CD14-positive monocyte (primary cell): ENCODE measurements around the gene LRIT1. TPM values are rescaled to one million over a fixed set of nuclear protein-coding genes. Genes with fewer than 3 reads are reported as not detected.
A peak's percentile ranks its signal among the peaks of the same experiment; 100 is the strongest.

Experiments
- DNase-seq, 3 donors: peaks; one replicate each; pipeline ENCODE4 v3.0.0-alpha.2; 2011 to 2022
- H2AFZ ChIP-seq: 2 replicates; pipeline ENCODE4 v1.6.0; 2012; ENCODE audit warnings: mild to moderate bottlenecking, low read depth, low read length, inconsistent platforms; ENCODE audit not compliant: insufficient read depth, poor library complexity, severe bottlenecking
- H3K27ac ChIP-seq, 2 donors: 1 replicate in 1 of 2; 2 replicates in 1 of 2; pipeline ENCODE4 v1.5.1; 2012 to 2013; ENCODE audit warnings: low read length in 2 of 2, control low read depth in 1 of 2, inconsistent platforms in 1 of 2, low read depth in 1 of 2, mild to moderate bottlenecking in 1 of 2
- H3K27me3 ChIP-seq, 2 donors: one replicate each; pipeline versions ENCODE4 v1.6.0 to v1.6.1; 2011 to 2013; ENCODE audit warnings: low read length in 2 of 2; ENCODE audit not compliant: control insufficient read depth in 2 of 2, insufficient read depth in 2 of 2
- H3K36me3 ChIP-seq, 2 donors: replicated peaks in 1 of 2; 1 replicate in 1 of 2; 2 replicates in 1 of 2; pipeline versions ENCODE4 v1.5.1 to v1.6.1; 2012 to 2013; ENCODE audit warnings: low read length in 2 of 2, control low read depth in 1 of 2, inconsistent platforms in 1 of 2, mild to moderate bottlenecking in 1 of 2; ENCODE audit not compliant: insufficient read depth in 2 of 2, control insufficient read depth in 1 of 2
- H3K4me1 ChIP-seq, 2 donors: 1 replicate in 1 of 2; 2 replicates in 1 of 2; pipeline versions ENCODE4 v1.5.1 to v1.6.1; 2012 to 2013; ENCODE audit warnings: low read length in 2 of 2, control low read depth in 1 of 2, inconsistent platforms in 1 of 2, mild to moderate bottlenecking in 1 of 2, moderate library complexity in 1 of 2; ENCODE audit not compliant: insufficient read depth in 2 of 2, control insufficient read depth in 1 of 2
- H3K4me2 ChIP-seq: replicated peaks from 2 replicates; pipeline ENCODE3; 2012; ENCODE audit warnings: low read length, moderate library complexity, mild to moderate bottlenecking; ENCODE audit not compliant: poor library complexity, severe bottlenecking; ENCODE audit errors: extremely low read depth
- H3K4me3 ChIP-seq, 3 experiments: fragments of 200-600 bp in 1 of 3; sonication (generic) in 1 of 3; replicated peaks in 1 of 3; 1 replicate in 2 of 3; 2 replicates in 1 of 3; pipeline ENCODE4 v1.5.1; 2011 to 2013; ENCODE audit warnings: low read length in 3 of 3, mild to moderate bottlenecking in 3 of 3, control low read depth in 2 of 3, low read depth in 2 of 3, inconsistent platforms in 1 of 3, moderate library complexity in 1 of 3
- H3K79me2 ChIP-seq: 2 replicates; pipeline ENCODE4 v1.6.0; 2012; ENCODE audit warnings: mild to moderate bottlenecking, control low read depth, inconsistent platforms, low read length, moderate library complexity; ENCODE audit not compliant: insufficient read depth
- H3K9ac ChIP-seq: 2 replicates; pipeline ENCODE4 v1.6.0; 2017; ENCODE audit warnings: low read length, mild to moderate bottlenecking; ENCODE audit not compliant: insufficient read depth, poor library complexity, severe bottlenecking
- H3K9me3 ChIP-seq, 2 donors: replicated peaks in 1 of 2; 1 replicate in 1 of 2; 2 replicates in 1 of 2; pipeline versions ENCODE4 v1.5.1 to v1.6.1; 2012 to 2013; ENCODE audit warnings: low read length in 2 of 2, control low read depth in 1 of 2; ENCODE audit not compliant: control insufficient read depth in 1 of 2, insufficient read depth in 1 of 2
- H4K20me1 ChIP-seq: 2 replicates; pipeline ENCODE4 v1.6.0; 2012; ENCODE audit warnings: mild to moderate bottlenecking, low read length, control low read depth, moderate library complexity; ENCODE audit not compliant: insufficient read depth
- H3K27ac Mint-ChIP-seq, 7 donors: one replicate each; pipeline ENCODE4 v1.8.0; 2020; ENCODE audit warnings: mild to moderate bottlenecking in 7 of 7, mixed read lengths in 7 of 7, moderate library complexity in 6 of 7, inconsistent platforms in 2 of 7
- H3K27me3 Mint-ChIP-seq, 3 donors: one replicate each; pipeline ENCODE4 v1.8.0; 2021 to 2022; ENCODE audit warnings: low read depth in 3 of 3, mild to moderate bottlenecking in 3 of 3, mixed read lengths in 3 of 3, moderate library complexity in 3 of 3, inconsistent platforms in 1 of 3
- H3K36me3 Mint-ChIP-seq, 2 donors: one replicate each; pipeline ENCODE4 v1.8.0; 2020; ENCODE audit warnings: mixed read lengths in 2 of 2, inconsistent platforms in 1 of 2, mild to moderate bottlenecking in 1 of 2
- H3K4me1 Mint-ChIP-seq: one replicate; pipeline ENCODE4 v1.8.0; 2020; ENCODE audit warnings: mild to moderate bottlenecking, mixed read lengths
- H3K4me3 Mint-ChIP-seq, 2 donors: one replicate each; pipeline ENCODE4 v1.8.0; 2020; ENCODE audit warnings: mild to moderate bottlenecking in 2 of 2, mixed read lengths in 2 of 2, moderate library complexity in 1 of 2
- H3K9me3 Mint-ChIP-seq, 7 donors: one replicate each; pipeline ENCODE4 v1.8.0; 2020 to 2022; ENCODE audit warnings: mixed read lengths in 7 of 7, mild to moderate bottlenecking in 6 of 7, moderate library complexity in 6 of 7, inconsistent platforms in 2 of 7
- CTCF ChIP-seq: fragments of 200-600 bp; IDR thresholded peaks from one replicate; pipeline ENCODE4 v1.8.0; 2022; ENCODE audit warnings: antibody characterized with exemption, mild to moderate bottlenecking
- WGBS: methylation state at CpG from one replicate; pipeline ENCODE4 v1.1.5; 2013; ENCODE audit warnings: missing lambda C conversion rate; ENCODE audit not compliant: insufficient coverage; 5-methylcytosine and 5-hydroxymethylcytosine counted together
- intact Hi-C, 2 donors: fragments of 100-400 bp; cut with micrococcal nuclease; formaldehyde crosslinking; loops; one replicate each; pipeline versions ENCODE4 v1.15.0 to v1.15.1; 2023
- polyA plus RNA-seq, 3 donors: library from polyadenylated mRNA; depleted of rRNA in 1 of 3; unstranded in 2 of 3; stranded (reverse) in 1 of 3; fragments of 300-500 nt in 2 of 3; fragments of >200 nt in 1 of 3; fragmentation: Illumina TruSeq in 2 of 3; gene quantifications; 1 replicate in 2 of 3; 2 replicates in 1 of 3; pipeline ENCODE4 v1.2.3, GENCODE V29; 2012 to 2021

Gene LRIT1
- polyA plus RNA-seq, 3 donors: not detected

- H3K27ac ChIP-seq: no peak overlapping the region
- H3K9me3 ChIP-seq: peaks cover 0 to 13% of the 10 kb centered on the region in 2 donors
- Mint-ChIP-seq H3K4me3 (peak overlapping the region in 1 of 2 donors; percentile 67), H3K4me1 (no peaks in the 10 kb centered on the region), H3K9me3 (peaks cover 0 to 1% (median 0%) of the 10 kb centered on the region in 7 donors), H3K27me3 (peaks cover 37 to 59% (median 42%) of the 10 kb centered on the region in 3 donors), H3K36me3 (no peaks in the 10 kb centered on the region), H3K27ac (no peak overlapping the region)
- peak overlapping the region; percentile 32 for H3K9ac ChIP-seq
- no peaks in the 10 kb centered on the region for H3K4me1 ChIP-seq
- no peak overlapping the region for H3K4me3 ChIP-seq
- H3K4me2 ChIP-seq: peak overlapping the region; percentile 42
- WGBS: 19% methylated on average over 42 of the region's 43 CpGs
- TF ChIP-seq CTCF: no peak
- peaks cover 33 to 50% of the 10 kb centered on the region in 2 donors for H3K27me3 ChIP-seq
- H2AFZ ChIP-seq: no peak overlapping the region
- no peaks in the 10 kb centered on the region for H3K79me2 ChIP-seq
- intact Hi-C loops: loop anchor here in 1 of 2 donors (5.0 kb wide), 1 partner anchor 43 kb away; no protein-coding TSS in a partner anchor
- no peaks in the 10 kb centered on the region for H4K20me1 ChIP-seq
- no peaks in the 10 kb centered on the region for H3K36me3 ChIP-seq
- no peak for DNase-seq
Measured at GRCh38 chr10:84195044-84195830, 46.1 kb downstream of the LRIT1 start.

- under 1% methylated on average over 61 of the region's 61 CpGs for WGBS
- intact Hi-C loops: loop anchor here in 1 of 2 donors (5.0 kb wide), 1 partner anchor 42 kb away; no protein-coding TSS in a partner anchor
Measured at GRCh38 chr10:84194424-84195043, 46.8 kb downstream of the LRIT1 start, which contains the start of gene CDHR1. Gene CDHR1, plus strand, starts transcription at chr10:84194537. Its CDS starts 224 bp downstream, at chr10:84194761.

More at GRCh38 chr10:84194424-84195043, 46.8 kb downstream of the LRIT1 start, which contains the start of gene CDHR1:
- peaks cover 0 to 1% (median 0%) of the 10 kb centered on the region in 7 donors for H3K9me3 Mint-ChIP-seq
- peak within 1 kb of the TSS in 1 of 3 experiments; percentile 20 for H3K4me3 ChIP-seq
- peak within 1 kb of the TSS in 1 of 2 donors; percentile 72 for H3K4me3 Mint-ChIP-seq
- H3K79me2 ChIP-seq: no peaks in the 10 kb centered on the region
- H3K27ac Mint-ChIP-seq: no peak within 1 kb of the TSS
- no peaks in the 10 kb centered on the region for H3K36me3 ChIP-seq
- H3K4me2 ChIP-seq: peak within 1 kb of the TSS; percentile 42
- H3K4me1 Mint-ChIP-seq: no peaks in the 10 kb centered on the region
- DNase-seq: no peak
- peaks cover 0 to 13% of the 10 kb centered on the region in 2 donors for H3K9me3 ChIP-seq
- H3K36me3 Mint-ChIP-seq: no peaks in the 10 kb centered on the region
- no peaks in the 10 kb centered on the region for H4K20me1 ChIP-seq
- no peak for TF ChIP-seq CTCF
- H3K9ac ChIP-seq: peak within 1 kb of the TSS; percentile 32
- H3K27ac ChIP-seq: no peak within 1 kb of the TSS
- peaks cover 33 to 50% of the 10 kb centered on the region in 2 donors for H3K27me3 ChIP-seq
- no peaks in the 10 kb centered on the region for H3K4me1 ChIP-seq
- H3K27me3 Mint-ChIP-seq: peaks cover 37 to 59% (median 41%) of the 10 kb centered on the region in 3 donors
- peak within 1 kb of the TSS; percentile 41 for H2AFZ ChIP-seq
